GM23338 (cell line): ENCODE data around the gene ZMYND11. TPM values are rescaled to one million over a fixed set of nuclear protein-coding genes. Genes with fewer than 3 reads are reported as not detected.

Source experiments
- ATAC-seq: fragments of 200-7000 bp; cut with Tn5 transposase; 3 replicates; pipeline ENCODE4 v1.9.1; 2020
- DNase-seq: peaks from one replicate; pipeline ENCODE4 v3.0.0-alpha.2; 2015; ENCODE audit warnings: low spot score
- H2AFZ ChIP-seq: fragments of 200-600 bp; sonication (generic); 2 replicates; pipeline ENCODE4 v1.8.0; 2016; ENCODE audit warnings: antibody characterized with exemption, mild to moderate bottlenecking, moderate library complexity
- H3F3A ChIP-seq: fragments of 200-600 bp; sonication (generic); replicated peaks from 2 replicates; pipeline ENCODE4 v1.8.0; 2017; ENCODE audit warnings: antibody characterized with exemption, mixed run types, low read depth
- H3K27ac ChIP-seq: fragments of 200-600 bp; sonication (generic); 2 replicates; pipeline ENCODE4 v1.6.1; 2016; ENCODE audit warnings: low read depth
- H3K27me3 ChIP-seq: fragments of 200-600 bp; sonication (generic); 2 replicates; pipeline ENCODE4 v1.8.0; 2016; ENCODE audit warnings: mild to moderate bottlenecking, mixed run types, moderate library complexity; ENCODE audit not compliant: insufficient read depth
- H3K36me3 ChIP-seq: fragments of 200-600 bp; sonication (generic); 2 replicates; pipeline ENCODE4 v1.8.0; 2016; ENCODE audit warnings: mild to moderate bottlenecking; ENCODE audit not compliant: insufficient read depth
- H3K4me1 ChIP-seq: fragments of 200-600 bp; sonication (generic); 2 replicates; pipeline ENCODE4 v1.8.0; 2016; ENCODE audit warnings: mild to moderate bottlenecking, moderate library complexity; ENCODE audit not compliant: insufficient read depth
- H3K4me2 ChIP-seq: fragments of 200-600 bp; sonication (generic); 2 replicates; pipeline ENCODE4 v1.7.1; 2017; ENCODE audit warnings: mixed run types
- H3K4me3 ChIP-seq: fragments of 200-600 bp; sonication (generic); 2 replicates; pipeline ENCODE4 v1.6.1; 2016; ENCODE audit warnings: mixed run types
- H3K79me2 ChIP-seq: fragments of 200-600 bp; sonication (generic); replicated peaks from 2 replicates; pipeline ENCODE4 v1.8.0; 2017; ENCODE audit warnings: mild to moderate bottlenecking; ENCODE audit not compliant: insufficient read depth
- H3K9me2 ChIP-seq: fragments of 200-600 bp; sonication (generic); 2 replicates; pipeline ENCODE4 v1.8.0; 2017; ENCODE audit not compliant: insufficient read depth
- H4K20me1 ChIP-seq: fragments of 200-600 bp; sonication (generic); replicated peaks from 2 replicates; pipeline ENCODE4 v1.8.0; 2017; ENCODE audit warnings: mild to moderate bottlenecking; ENCODE audit not compliant: insufficient read depth
- H3K27ac Mint-ChIP-seq: 2 replicates; pipeline ENCODE4 v1.8.0; 2020; ENCODE audit warnings: inconsistent platforms, mild to moderate bottlenecking, moderate library complexity, mixed read lengths
- H3K27me3 Mint-ChIP-seq: 3 replicates; pipeline ENCODE4 v1.8.0; 2022; ENCODE audit warnings: low read depth, mild to moderate bottlenecking, moderate library complexity, mixed read lengths, inconsistent platforms; ENCODE audit not compliant: insufficient read depth, poor library complexity
- H3K36me3 Mint-ChIP-seq: 3 replicates; pipeline ENCODE4 v1.8.0; 2021; ENCODE audit warnings: low read depth, mild to moderate bottlenecking, inconsistent platforms, moderate library complexity, mixed read lengths
- H3K4me1 Mint-ChIP-seq: 3 replicates; pipeline ENCODE4 v1.8.0; 2020; ENCODE audit warnings: mild to moderate bottlenecking, inconsistent platforms, mixed read lengths
- H3K4me3 Mint-ChIP-seq: 3 replicates; pipeline ENCODE4 v1.8.0; 2021; ENCODE audit warnings: moderate library complexity, mild to moderate bottlenecking, inconsistent platforms, mixed read lengths
- H3K9me3 Mint-ChIP-seq: 3 replicates; pipeline ENCODE4 v1.8.0; 2020; ENCODE audit warnings: moderate library complexity, mild to moderate bottlenecking, inconsistent platforms, mixed read lengths
- CREB1 ChIP-seq: fragments of 250-450 bp; sonication (Bioruptor Pico); IDR thresholded peaks from 2 replicates; pipeline ENCODE4 v1.5.0; 2020; ENCODE audit warnings: low read depth, mild to moderate bottlenecking, moderate library complexity
- EZH2 ChIP-seq: fragments of 200-600 bp; sonication (generic); IDR thresholded peaks from one replicate; pipeline ENCODE4 v1.8.0; 2017; ENCODE audit warnings: antibody characterized with exemption, mild to moderate bottlenecking, low read depth; ENCODE audit not compliant: unreplicated experiment
- EZH2phosphoT487 ChIP-seq: fragments of 200-600 bp; sonication (generic); IDR thresholded peaks from one replicate; pipeline ENCODE4 v1.8.1; 2018; ENCODE audit warnings: antibody characterized with exemption; ENCODE audit not compliant: unreplicated experiment
- STAT1 ChIP-seq: IDR thresholded peaks from one replicate; pipeline ENCODE4 v1.6.1; 2016; ENCODE audit warnings: antibody characterized with exemption; ENCODE audit not compliant: unreplicated experiment
- ZNF114 ChIP-seq: fragments of 250-450 bp; sonication (Bioruptor Pico); IDR thresholded peaks from 2 replicates; pipeline ENCODE4 v1.5.0; 2020; ENCODE audit warnings: mild to moderate bottlenecking, moderate library complexity
- ZNF331 ChIP-seq: fragments of 250-450 bp; sonication (Bioruptor Pico); IDR thresholded peaks from 2 replicates; pipeline ENCODE4 v1.5.0; 2020; ENCODE audit warnings: low read depth, mild to moderate bottlenecking, moderate library complexity
- polyA plus RNA-seq: library from polyadenylated mRNA; unstranded; fragments of >200 nt; fragmentation: Nextera tagmentation; extraction: Ambion mirVana; gene quantifications from 2 replicates; pipeline ENCODE4 v1.2.1, GENCODE V29; 2016
- total RNA-seq: library from RNA; depleted of rRNA; stranded (reverse); fragments of >200 nt; shearing (Covaris generic); gene quantifications from 2 replicates; pipeline ENCODE4 v1.2.3, GENCODE V29; 2014
- TF ChIP-seq, protein P1 (sequence below): fragments of 250-450 bp; sonication (Bioruptor Pico); IDR thresholded peaks from 2 replicates; pipeline ENCODE4 v1.5.0; 2020; ENCODE audit warnings: mild to moderate bottlenecking, moderate library complexity
- TF ChIP-seq, protein P2 (sequence below): IDR thresholded peaks from 2 replicates; pipeline ENCODE4 v1.6.1; 2016; ENCODE audit warnings: antibody characterized with exemption

ZMYND11 gene
- total and polyA plus RNA-seq, 2 experiments from 2014 or later, result 8.9 to 16.9 TPM

DNA sequence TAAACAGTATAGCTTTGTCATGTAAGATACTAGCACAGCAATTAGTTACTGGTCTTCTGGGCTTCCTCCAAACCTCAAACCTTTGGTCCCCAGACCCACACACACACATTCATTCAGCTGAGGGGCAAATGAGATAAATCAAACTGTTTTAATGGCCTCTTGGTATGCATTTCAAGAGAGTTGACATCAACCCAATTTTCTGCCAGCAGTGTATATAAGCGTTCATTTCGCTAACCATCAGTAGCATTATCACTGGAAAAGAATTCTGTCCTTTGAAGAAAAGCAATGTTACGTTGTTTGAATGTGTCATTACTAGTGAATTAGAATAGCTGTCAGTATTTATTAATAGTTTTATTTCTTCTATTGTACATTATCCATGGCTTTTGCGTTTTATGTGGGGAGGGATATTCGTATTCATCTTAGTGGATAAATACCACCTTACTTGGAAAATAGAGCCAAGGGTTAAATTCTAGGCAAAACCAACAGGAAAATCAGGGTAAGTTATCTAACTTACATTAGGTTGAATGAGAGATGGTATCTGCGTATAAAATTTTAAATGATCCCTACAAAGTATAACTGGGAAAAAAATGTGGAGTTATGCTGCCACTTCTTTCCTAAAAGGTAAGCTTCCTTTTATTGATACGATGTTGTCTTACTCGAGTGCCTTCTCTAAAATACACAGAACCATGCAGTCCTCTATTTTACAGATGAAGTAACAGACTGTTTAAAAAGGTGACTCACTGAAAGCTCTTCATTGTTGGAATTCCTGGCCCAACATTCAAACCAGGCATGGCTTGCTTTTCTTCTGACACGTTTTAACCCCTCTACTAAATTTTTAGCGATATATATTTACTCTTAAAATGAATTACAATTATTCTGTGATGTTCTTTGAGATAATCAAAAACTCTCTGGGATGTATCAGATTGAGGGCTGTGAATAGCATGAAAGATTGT is 2.0 kb upstream of the ZMYND11 start (continued):
- TF ChIP-seq, protein P1, sequence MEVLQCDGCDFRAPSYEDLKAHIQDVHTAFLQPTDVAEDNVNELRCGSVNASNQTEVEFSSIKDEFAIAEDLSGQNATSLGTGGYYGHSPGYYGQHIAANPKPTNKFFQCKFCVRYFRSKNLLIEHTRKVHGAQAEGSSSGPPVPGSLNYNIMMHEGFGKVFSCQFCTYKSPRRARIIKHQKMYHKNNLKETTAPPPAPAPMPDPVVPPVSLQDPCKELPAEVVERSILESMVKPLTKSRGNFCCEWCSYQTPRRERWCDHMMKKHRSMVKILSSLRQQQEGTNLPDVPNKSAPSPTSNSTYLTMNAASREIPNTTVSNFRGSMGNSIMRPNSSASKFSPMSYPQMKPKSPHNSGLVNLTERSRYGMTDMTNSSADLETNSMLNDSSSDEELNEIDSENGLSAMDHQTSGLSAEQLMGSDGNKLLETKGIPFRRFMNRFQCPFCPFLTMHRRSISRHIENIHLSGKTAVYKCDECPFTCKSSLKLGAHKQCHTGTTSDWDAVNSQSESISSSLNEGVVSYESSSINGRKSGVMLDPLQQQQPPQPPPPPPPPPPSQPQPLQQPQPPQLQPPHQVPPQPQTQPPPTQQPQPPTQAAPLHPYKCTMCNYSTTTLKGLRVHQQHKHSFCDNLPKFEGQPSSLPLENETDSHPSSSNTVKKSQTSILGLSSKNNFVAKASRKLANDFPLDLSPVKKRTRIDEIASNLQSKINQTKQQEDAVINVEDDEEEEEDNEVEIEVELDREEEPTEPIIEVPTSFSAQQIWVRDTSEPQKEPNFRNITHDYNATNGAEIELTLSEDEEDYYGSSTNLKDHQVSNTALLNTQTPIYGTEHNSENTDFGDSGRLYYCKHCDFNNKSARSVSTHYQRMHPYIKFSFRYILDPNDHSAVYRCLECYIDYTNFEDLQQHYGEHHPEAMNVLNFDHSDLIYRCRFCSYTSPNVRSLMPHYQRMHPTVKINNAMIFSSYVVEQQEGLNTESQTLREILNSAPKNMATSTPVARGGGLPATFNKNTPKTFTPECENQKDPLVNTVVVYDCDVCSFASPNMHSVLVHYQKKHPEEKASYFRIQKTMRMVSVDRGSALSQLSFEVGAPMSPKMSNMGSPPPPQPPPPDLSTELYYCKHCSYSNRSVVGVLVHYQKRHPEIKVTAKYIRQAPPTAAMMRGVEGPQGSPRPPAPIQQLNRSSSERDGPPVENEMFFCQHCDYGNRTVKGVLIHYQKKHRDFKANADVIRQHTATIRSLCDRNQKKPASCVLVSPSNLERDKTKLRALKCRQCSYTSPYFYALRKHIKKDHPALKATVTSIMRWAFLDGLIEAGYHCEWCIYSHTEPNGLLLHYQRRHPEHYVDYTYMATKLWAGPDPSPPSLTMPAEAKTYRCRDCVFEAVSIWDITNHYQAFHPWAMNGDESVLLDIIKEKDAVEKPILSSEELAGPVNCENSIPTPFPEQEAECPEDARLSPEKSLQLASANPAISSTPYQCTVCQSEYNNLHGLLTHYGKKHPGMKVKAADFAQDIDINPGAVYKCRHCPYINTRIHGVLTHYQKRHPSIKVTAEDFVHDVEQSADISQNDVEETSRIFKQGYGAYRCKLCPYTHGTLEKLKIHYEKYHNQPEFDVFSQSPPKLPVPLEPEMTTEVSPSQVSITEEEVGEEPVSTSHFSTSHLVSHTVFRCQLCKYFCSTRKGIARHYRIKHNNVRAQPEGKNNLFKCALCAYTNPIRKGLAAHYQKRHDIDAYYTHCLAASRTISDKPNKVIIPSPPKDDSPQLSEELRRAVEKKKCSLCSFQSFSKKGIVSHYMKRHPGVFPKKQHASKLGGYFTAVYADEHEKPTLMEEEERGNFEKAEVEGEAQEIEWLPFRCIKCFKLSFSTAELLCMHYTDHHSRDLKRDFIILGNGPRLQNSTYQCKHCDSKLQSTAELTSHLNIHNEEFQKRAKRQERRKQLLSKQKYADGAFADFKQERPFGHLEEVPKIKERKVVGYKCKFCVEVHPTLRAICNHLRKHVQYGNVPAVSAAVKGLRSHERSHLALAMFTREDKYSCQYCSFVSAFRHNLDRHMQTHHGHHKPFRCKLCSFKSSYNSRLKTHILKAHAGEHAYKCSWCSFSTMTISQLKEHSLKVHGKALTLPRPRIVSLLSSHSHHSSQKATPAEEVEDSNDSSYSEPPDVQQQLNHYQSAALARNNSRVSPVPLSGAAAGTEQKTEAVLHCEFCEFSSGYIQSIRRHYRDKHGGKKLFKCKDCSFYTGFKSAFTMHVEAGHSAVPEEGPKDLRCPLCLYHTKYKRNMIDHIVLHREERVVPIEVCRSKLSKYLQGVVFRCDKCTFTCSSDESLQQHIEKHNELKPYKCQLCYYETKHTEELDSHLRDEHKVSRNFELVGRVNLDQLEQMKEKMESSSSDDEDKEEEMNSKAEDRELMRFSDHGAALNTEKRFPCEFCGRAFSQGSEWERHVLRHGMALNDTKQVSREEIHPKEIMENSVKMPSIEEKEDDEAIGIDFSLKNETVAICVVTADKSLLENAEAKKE, result no peak
- TF ChIP-seq EZH2phosphoT487 (no peak), STAT1 (no peak), CREB1 (CRISPR knock-in tag) (no peak), ZNF114 (CRISPR knock-in tag) (no peak)

DNA sequence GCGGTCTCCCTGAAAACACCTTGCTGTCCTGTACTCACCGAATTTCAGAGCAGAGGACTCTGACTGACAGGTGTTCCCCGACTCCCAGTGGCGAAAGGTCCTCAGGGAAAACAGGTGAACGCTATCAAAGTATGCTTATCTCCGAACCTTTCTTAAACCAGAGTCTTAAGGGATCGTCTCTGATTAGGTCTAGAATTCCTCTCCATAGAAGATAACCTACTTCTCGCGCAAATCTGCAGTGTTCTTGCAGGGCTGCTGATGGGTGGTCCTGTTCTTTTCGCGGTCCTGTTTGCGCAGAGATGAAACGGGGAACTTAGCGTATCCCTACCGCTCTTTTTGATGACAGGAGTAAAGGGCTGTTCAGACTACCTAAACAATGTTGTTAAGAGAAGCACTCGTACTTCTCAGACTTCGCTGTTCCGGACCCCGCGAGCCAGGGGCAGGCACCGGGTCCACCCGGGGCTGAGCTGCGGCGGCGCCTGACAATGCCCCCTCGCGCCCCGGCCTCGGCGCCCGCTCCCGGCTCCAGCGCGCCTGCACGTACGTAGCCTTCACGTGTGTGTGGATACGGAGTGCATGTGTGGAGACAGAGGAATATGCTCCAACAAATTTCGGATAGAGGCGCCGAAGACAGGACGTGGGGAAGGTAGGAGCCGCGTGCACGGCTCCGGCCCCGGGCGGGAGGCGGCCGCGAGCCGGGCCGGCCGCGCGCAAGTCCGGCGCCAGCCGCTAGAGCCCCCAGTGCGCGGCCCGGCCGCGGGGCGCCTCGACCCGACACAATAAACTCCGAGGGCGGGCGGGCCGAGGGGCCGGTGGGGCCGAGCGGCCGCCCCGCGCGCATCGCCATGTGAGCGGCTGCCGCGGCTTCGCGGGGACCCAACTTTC is 766 bp upstream of the ZMYND11 start:
- Histone ChIP-seq H3K27me3 (peaks cover 31% of the 10 kb centered on the region), H3K4me1 (peaks cover 19% of the 10 kb centered on the region), H2AFZ (peak overlapping the region; percentile 89), H3K36me3 (no peaks in the 10 kb centered on the region), H3K79me2 (peaks cover 33% of the 10 kb centered on the region), H4K20me1 (peaks cover 17% of the 10 kb centered on the region), H3K9me2 (no peaks in the 10 kb centered on the region), H3K27ac (no peak overlapping the region), H3F3A (0 out of 2 replicates have a peak, but pooled peaks cover 3% of the 10 kb centered on the region), H3K4me3 (peak overlapping the region; percentile 69), H3K4me2 (peak overlapping the region; percentile 79)
- Mint-ChIP-seq H3K9me3 (no peaks in the 10 kb centered on the region), H3K27me3 (peaks cover 16% of the 10 kb centered on the region), H3K4me3 (peak overlapping the region; percentile 86), H3K4me1 (peaks cover 35% of the 10 kb centered on the region), H3K27ac (peak overlapping the region; percentile 65; the same call in 1 of the 2 replicates), H3K36me3 (no peaks in the 10 kb centered on the region)
- peak; percentile 28 for ATAC-seq
- no peak for TF ChIP-seq ZNF331
- TF ChIP-seq CREB1 (CRISPR knock-in tag), result no peak
- TF ChIP-seq, protein P2, sequence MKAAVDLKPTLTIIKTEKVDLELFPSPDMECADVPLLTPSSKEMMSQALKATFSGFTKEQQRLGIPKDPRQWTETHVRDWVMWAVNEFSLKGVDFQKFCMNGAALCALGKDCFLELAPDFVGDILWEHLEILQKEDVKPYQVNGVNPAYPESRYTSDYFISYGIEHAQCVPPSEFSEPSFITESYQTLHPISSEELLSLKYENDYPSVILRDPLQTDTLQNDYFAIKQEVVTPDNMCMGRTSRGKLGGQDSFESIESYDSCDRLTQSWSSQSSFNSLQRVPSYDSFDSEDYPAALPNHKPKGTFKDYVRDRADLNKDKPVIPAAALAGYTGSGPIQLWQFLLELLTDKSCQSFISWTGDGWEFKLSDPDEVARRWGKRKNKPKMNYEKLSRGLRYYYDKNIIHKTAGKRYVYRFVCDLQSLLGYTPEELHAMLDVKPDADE, result no peak
- peak; percentile 54 for TF ChIP-seq EZH2
- DNase-seq, result peak; percentile 52
